Natural killer cell treated with Interleukin-12 subunit alpha and Interleukin-12 subunit beta and Interleukin-15 and Interleukin-18, amount 100 ng/mL, for 72 hours (primary cell): ENCODE measurements around the gene CDKAL1. TPM values are rescaled to one million over a fixed set of nuclear protein-coding genes. Genes with fewer than 3 reads are reported as not detected.
"Not testable (repeated sequence)": the region's sequence is repeated elsewhere in the genome, so short reads cannot be mapped to it uniquely, and the experiment has no call there.

Source experiments
- ATAC-seq, 2 donors: fragments of 150-1000 bp; cut with Tn5 transposase in 1 of 2; sonication (Bioruptor Pico), chemical (Tn5 transposase) in 1 of 2; 2 replicates each; pipeline ENCODE4 v1.10.0; 2021
- DNase-seq: peaks from one replicate; pipeline ENCODE4 v3.0.0; 2022; ENCODE audit warnings: low spot score
- H3K27ac Mint-ChIP-seq, 2 donors: 1 replicate in 1 of 2; 2 replicates in 1 of 2; pipeline ENCODE4 v1.8.0; 2022; ENCODE audit warnings: mixed read lengths in 2 of 2, mild to moderate bottlenecking in 1 of 2, moderate library complexity in 1 of 2
- H3K27me3 Mint-ChIP-seq, 2 donors: 1 replicate in 1 of 2; 2 replicates in 1 of 2; pipeline ENCODE4 v1.8.0; 2022; ENCODE audit warnings: mixed read lengths in 2 of 2
- H3K36me3 Mint-ChIP-seq: one replicate; pipeline ENCODE4 v1.8.0; 2022; ENCODE audit warnings: mixed read lengths
- H3K4me1 Mint-ChIP-seq, 2 donors: 1 replicate in 1 of 2; 2 replicates in 1 of 2; pipeline ENCODE4 v1.8.0; 2022; ENCODE audit warnings: low read depth in 2 of 2, mixed read lengths in 2 of 2, mild to moderate bottlenecking in 1 of 2
- H3K4me3 Mint-ChIP-seq: one replicate; pipeline ENCODE4 v1.8.0; 2022; ENCODE audit warnings: mixed read lengths
- H3K9me3 Mint-ChIP-seq: 2 replicates; pipeline ENCODE4 v1.8.0; 2022; ENCODE audit warnings: mixed read lengths
- total RNA-seq, 2 donors: library from RNA; stranded (reverse); gene quantifications; one replicate each; pipeline ENCODE4 v1.2.3, GENCODE V29; 2022

CDKAL1 gene
- total RNA-seq, result 10 to 100 TPM; 33.7 to 43.8 TPM

DNA sequence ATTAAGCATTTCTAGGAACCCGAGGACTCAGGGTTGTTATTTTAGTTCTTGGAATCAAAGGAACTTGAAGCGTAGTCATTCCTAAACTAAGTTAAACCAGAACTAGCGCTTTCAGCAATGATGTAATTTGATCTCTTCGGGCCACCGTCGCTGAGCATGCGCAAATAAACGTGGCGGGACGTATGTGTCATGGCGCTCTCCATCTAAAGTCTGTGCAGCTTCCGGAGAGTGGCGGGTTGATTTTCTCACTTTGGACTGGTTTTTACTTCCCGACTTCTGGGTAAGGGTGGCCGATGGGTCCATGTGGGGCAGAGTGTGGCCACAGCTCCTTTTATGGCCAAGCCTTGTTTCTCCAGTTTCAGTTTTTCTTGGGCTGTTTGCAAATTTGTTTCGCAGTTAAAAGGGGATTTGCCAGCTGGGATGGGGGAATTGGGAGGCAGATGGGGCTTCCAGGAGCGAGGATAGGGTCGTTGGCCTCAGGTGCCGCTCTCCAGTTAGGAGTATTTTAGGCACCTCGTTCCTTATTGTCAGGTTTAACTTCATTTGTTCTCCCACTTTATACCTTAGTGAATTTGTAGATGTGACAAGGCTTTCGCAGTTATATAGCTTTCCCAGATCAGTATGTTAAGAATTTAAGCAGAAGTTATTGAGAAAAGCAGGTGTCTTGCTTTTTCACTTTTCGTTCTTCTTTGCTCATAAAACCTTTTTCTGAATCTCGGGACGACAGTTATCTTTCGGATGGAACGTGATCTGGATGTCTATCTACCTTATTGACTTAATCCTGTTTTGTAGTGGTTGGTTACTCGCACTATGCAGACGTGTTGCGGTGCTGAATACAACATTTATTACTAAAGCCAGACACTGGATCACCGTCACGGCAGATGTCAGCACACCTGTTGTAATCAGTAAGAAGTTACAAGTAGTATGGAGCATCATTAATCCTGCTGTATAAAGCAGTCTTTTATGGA is at the start of gene CDKAL1:
CDKAL1 (plus strand) TSS at position 163 of the 968 bp plus-strand sequence. CDS start 11,894 bp downstream, outside the sequence.
- Mint-ChIP-seq H3K4me1 (peaks cover 42 to 56% of the 10 kb centered on the region in 2 donors), H3K27ac (peak within 1 kb of the TSS; percentile 96 to 100), H3K27me3 (peaks cover 0 to 6% of the 10 kb centered on the region in 2 donors), H3K4me3 (peak within 1 kb of the TSS; percentile 97), H3K36me3 (peaks cover 13% of the 10 kb centered on the region), H3K9me3 (no peaks in the 10 kb centered on the region)
- DNase-seq, result peak; percentile 94
- peak; percentile 93 to 95 for ATAC-seq

GRCh38 chr6:20486641-20487040 is 47.6 kb upstream of the CDKAL1 start:
- Mint-ChIP-seq H3K36me3 (peaks cover 21% of the 10 kb centered on the region), H3K27ac (no peak overlapping the region), H3K4me3 (no peak overlapping the region), H3K9me3 (no peaks in the 10 kb centered on the region), H3K27me3 (no peaks in the 10 kb centered on the region), H3K4me1 (peaks cover 10 to 15% of the 10 kb centered on the region in 2 donors)
- DNase-seq (no peak), ATAC-seq (no peak)

- no peak overlapping the region for H3K4me3 Mint-ChIP-seq
- ATAC-seq (no peak), DNase-seq (no peak)
- H3K27ac Mint-ChIP-seq, result no peak overlapping the region
- H3K36me3 Mint-ChIP-seq, result peaks cover 20% of the 10 kb centered on the region
- no peaks in the 10 kb centered on the region for H3K9me3 Mint-ChIP-seq
- H3K4me1 Mint-ChIP-seq, result peaks cover 10 to 15% of the 10 kb centered on the region in 2 donors
- no peaks in the 10 kb centered on the region for H3K27me3 Mint-ChIP-seq
Measured at GRCh38 chr6:20487669-20488375, 46.4 kb upstream of the CDKAL1 start.

GRCh38 chr6:20490591-20490990 is 43.7 kb upstream of the CDKAL1 start:
- peaks cover 11% of the 10 kb centered on the region for H3K36me3 Mint-ChIP-seq
- no peak overlapping the region for H3K4me3 Mint-ChIP-seq
- DNase-seq (no peak), ATAC-seq (no peak)
- H3K9me3 Mint-ChIP-seq, result no peaks in the 10 kb centered on the region
- no peaks in the 10 kb centered on the region for H3K27me3 Mint-ChIP-seq
- no peaks in the 10 kb centered on the region for H3K4me1 Mint-ChIP-seq
- no peak overlapping the region for H3K27ac Mint-ChIP-seq

DNA sequence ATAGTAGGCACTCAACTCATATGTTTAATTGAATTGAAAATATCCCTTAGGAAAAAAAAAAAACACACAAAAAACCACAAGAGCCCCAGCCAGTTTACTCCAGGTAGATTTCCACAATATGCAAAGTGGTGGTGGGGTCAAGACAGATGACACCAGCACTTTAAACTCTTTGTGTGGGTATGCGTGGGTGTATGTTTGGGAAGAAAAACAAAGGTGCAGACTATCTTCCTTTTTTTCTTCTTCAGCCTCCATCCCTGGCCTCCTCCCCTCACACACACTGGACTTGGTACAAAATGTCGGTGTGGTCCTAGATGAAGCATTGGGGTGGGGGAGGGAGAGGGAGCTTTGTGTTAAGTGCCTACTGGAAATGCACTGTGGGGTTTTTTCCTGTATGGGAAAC is 42.2 kb upstream of the CDKAL1 start:
- ATAC-seq (no peak), DNase-seq (no peak)
- H3K4me3 Mint-ChIP-seq, result no peak overlapping the region
- no peaks in the 10 kb centered on the region for H3K9me3 Mint-ChIP-seq
- peaks cover 11% of the 10 kb centered on the region for H3K36me3 Mint-ChIP-seq
- no peaks in the 10 kb centered on the region for H3K27me3 Mint-ChIP-seq
- H3K4me1 Mint-ChIP-seq, result no peaks in the 10 kb centered on the region
- H3K27ac Mint-ChIP-seq, result no peak overlapping the region

DNA sequence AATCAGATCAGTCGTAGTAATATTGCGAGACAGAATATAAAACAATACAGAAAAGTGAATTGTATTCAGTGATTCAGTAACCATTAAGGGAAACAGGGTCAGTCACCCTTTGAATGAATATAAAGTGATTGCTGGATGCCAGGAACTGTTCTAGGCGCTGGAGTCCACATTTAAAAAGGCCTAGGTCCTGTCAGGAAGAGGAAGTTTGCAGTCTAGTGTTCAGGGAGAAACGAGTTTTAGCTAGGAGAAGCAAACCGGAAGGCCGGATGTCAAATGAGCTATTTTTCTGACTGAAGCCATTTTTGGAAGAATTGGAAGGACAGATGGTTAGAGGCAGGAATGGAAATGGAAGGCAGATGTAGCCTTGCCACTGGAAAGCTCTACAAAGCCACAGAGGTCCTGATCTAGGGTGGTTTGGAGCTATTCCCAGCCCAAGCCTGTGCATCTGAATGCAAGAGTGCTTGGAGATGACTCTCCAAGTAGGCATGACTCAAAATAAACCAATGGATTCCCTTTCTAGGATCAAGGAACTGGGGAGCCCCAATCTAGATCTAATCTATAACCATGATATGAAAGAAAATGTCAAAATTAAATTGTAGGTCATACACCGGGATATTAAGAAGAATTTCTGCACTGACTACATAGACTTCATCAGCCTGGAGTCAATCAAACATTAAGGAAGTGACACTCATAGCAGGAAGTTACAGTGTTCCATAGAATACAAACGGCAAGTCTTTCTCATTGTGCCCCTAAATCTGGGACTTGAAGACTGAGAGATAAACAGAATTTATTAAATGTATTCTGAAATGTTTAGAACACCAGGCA is 36.8 kb upstream of the CDKAL1 start:
- peaks cover 0 to 5% of the 10 kb centered on the region in 2 donors for H3K27me3 Mint-ChIP-seq

GRCh38 chr6:20498041-20498385 is 36.2 kb upstream of the CDKAL1 start:
- Mint-ChIP-seq H3K4me1 (no peaks in the 10 kb centered on the region), H3K9me3 (no peaks in the 10 kb centered on the region), H3K27ac (no peak overlapping the region), H3K4me3 (no peak overlapping the region), H3K27me3 (peaks cover 0 to 5% of the 10 kb centered on the region in 2 donors), H3K36me3 (no peaks in the 10 kb centered on the region)
- no peak for DNase-seq
- no peak for ATAC-seq

More for the DNA sequence above, 36.8 kb upstream of the CDKAL1 start:
- H3K9me3 Mint-ChIP-seq, result no peaks in the 10 kb centered on the region
- H3K4me1 Mint-ChIP-seq, result no peaks in the 10 kb centered on the region
- H3K36me3 Mint-ChIP-seq, result no peaks in the 10 kb centered on the region
- H3K27ac Mint-ChIP-seq, result no peak overlapping the region
- no peak for ATAC-seq
- no peak for DNase-seq
- H3K4me3 Mint-ChIP-seq, result no peak overlapping the region

GRCh38 chr6:20509212-20509611 is 25.0 kb upstream of the CDKAL1 start:
- Mint-ChIP-seq H3K36me3 (no peaks in the 10 kb centered on the region), H3K9me3 (no peaks in the 10 kb centered on the region), H3K27ac (no peak overlapping the region), H3K27me3 (peaks cover 5 to 16% of the 10 kb centered on the region in 2 donors), H3K4me3 (no peak overlapping the region), H3K4me1 (no peaks in the 10 kb centered on the region)
- DNase-seq, result no peak
- no peak for ATAC-seq

DNA sequence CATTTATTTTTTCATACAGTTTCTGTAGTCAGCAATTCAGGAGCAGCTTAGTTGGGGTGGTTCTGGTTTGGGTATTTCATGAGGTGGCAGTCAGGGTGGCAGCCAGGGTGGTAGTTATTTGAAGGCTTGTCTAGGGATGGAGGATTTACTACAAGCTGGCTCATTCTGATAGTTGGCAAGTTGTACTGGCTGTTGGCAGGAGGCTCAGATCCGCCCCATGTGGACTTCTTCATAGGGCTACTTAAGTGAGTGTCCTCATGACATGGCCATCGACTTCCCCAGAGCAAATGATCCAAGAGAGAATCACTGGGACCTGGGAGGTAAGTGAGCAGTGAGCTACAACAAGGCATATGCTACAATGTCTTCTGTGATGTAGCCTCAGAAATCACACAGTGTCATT is 22.4 kb upstream of the CDKAL1 start:
- DNase-seq (no peak), ATAC-seq (no peak)
- Mint-ChIP-seq H3K36me3 (no peaks in the 10 kb centered on the region), H3K4me3 (no peak overlapping the region), H3K27me3 (peaks cover 5 to 16% of the 10 kb centered on the region in 2 donors), H3K4me1 (no peaks in the 10 kb centered on the region), H3K27ac (no peak overlapping the region), H3K9me3 (no peaks in the 10 kb centered on the region)

- peaks cover 8 to 24% of the 10 kb centered on the region in 2 donors for H3K27me3 Mint-ChIP-seq
- not testable (repeated sequence) for H3K4me1 Mint-ChIP-seq, H3K4me3 Mint-ChIP-seq, ATAC-seq, H3K27ac Mint-ChIP-seq, DNase-seq, H3K9me3 Mint-ChIP-seq, H3K36me3 Mint-ChIP-seq
Measured at GRCh38 chr6:20525208-20525607, 9.0 kb upstream of the CDKAL1 start.

DNA sequence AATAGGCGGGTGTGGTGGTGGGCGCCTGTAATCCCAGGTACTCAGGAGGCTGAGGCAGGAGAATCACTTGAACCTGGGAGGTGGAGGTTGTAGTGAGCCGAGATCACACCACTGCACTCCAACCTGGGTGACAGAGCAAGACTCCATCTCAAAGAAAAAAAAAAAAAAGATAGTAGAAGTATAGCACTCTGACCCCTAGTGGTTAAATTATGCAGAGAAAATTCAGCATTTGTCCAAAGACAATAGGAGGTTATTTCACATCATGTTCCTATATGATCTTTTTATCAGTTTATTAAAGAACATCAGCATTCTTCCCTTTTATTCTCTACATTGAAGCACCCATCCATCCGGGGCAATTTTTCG is 5.2 kb upstream of the CDKAL1 start:
- ATAC-seq, result peak; percentile 61 to 73
- peaks cover 20% of the 10 kb centered on the region in 2 donors for H3K4me1 Mint-ChIP-seq
- not testable (repeated sequence) for H3K27ac Mint-ChIP-seq, DNase-seq, H3K27me3 Mint-ChIP-seq, H3K9me3 Mint-ChIP-seq, H3K4me3 Mint-ChIP-seq, H3K36me3 Mint-ChIP-seq

DNA sequence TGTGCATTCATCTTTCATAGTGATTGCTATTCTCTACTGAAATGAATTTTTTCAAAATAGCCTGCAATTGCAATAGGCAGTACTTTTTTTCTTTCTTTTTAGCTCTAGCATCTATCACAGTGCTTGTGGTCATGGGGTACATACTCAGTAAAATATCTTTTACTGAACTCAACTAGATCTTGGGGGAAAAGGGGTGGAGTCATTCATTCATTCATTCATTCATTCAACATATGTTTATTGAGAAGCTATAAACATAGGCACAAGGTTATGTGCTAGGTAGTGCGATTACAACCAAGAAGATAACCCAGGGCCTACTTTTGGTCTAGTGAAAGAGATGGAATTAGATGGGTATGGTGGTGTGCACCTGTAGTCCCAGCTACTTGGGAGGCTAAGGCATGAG is 1.4 kb upstream of the CDKAL1 start:
- ATAC-seq (no peak), DNase-seq (no peak)
- Mint-ChIP-seq H3K4me3 (peak overlapping the region; percentile 45), H3K36me3 (peaks cover 8% of the 10 kb centered on the region), H3K27me3 (peaks cover 0 to 6% of the 10 kb centered on the region in 2 donors), H3K9me3 (no peaks in the 10 kb centered on the region), H3K4me1 (peaks cover 39 to 47% of the 10 kb centered on the region in 2 donors), H3K27ac (peak overlapping the region; percentile 96 to 100)

- no peak for ATAC-seq
- peaks cover 40 to 49% of the 10 kb centered on the region in 2 donors for H3K4me1 Mint-ChIP-seq
- no peaks in the 10 kb centered on the region for H3K9me3 Mint-ChIP-seq
- H3K4me3 Mint-ChIP-seq, result peak overlapping the region; percentile 97
- DNase-seq, result no peak
- H3K36me3 Mint-ChIP-seq, result peaks cover 10% of the 10 kb centered on the region
- H3K27ac Mint-ChIP-seq, result peak overlapping the region; percentile 96 to 100
- peaks cover 0 to 6% of the 10 kb centered on the region in 2 donors for H3K27me3 Mint-ChIP-seq
Measured at GRCh38 chr6:20533746-20534294, 437 bp upstream of the CDKAL1 start.
